ENCODE results near the gene SFXN4. TPM values are rescaled to one million over a fixed set of nuclear protein-coding genes. Genes with fewer than 3 reads are reported as not detected.
"Not testable (repeated sequence)": the region's sequence is repeated elsewhere in the genome, so short reads cannot be mapped to it uniquely, and the experiment has no call there.

The SFXN4 gene
- total and polyA plus RNA-seq, 2 of the 13 experiments (the other 11 are each of a cell fraction or from before 2014, with no cell fraction given) = 47.7 to 64.9 TPM

DNA sequence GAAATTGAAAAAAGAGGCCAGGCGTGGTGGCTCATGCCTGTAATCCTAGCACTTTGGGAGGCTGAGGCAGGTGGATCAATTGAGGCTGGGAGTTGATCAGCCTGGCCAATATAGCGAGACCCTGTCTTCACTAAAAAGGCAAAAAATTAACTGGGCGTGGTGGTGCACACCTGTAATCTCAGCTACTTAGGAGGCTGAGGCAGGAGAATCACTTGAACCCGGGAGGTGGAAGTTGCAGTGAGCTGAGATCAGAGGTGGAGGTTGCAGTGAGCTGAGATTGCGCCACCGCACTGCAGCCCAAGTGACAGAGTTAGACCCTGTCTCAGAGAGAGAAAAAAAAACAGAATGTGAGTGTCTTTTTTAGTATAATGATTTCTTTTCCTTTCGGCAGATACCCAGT, 59.6 kb downstream of the SFXN4 start:
- 96% methylated on average over 7 of the region's 7 CpGs for WGBS (ENCODE audit: low lambda C conversion rate)
- FAIRE-seq; H3K9ac ChIP-seq (ENCODE audit: insufficient read depth, low read depth, low read length); H3K27ac ChIP-seq (ENCODE audit: extremely low read length, insufficient read depth, low read length); H3K4me3 ChIP-seq (replicated peaks in 1 of 3; ENCODE audit: insufficient read depth in 1 of 3, low read depth in 2 of 3, low read length in 3 of 3); BruUV-seq (replicated peaks); DNase-seq (ENCODE audit: low spot score); CTCF ChIA-PET (ENCODE audit: low intra/inter-chr PET ratio, low total read pairs); in situ Hi-C loops (cut with HindIII; ENCODE audit: extremely low pct_ligation_motif_present, low pct_unique_long_range_greater_than_20kb); H2AFZ ChIP-seq (ENCODE audit: low read length); H3K36me3 ChIP-seq (replicated peaks in 1 of 2; ENCODE audit: control insufficient read depth in 1 of 2, insufficient read depth in 2 of 2, low read length in 2 of 2); H4K20me1 ChIP-seq (ENCODE audit: insufficient read depth, low read length); H3K9me3 ChIP-seq (ENCODE audit: low read length); ATAC-seq; intact Hi-C loops (cut with micrococcal nuclease; ENCODE audit: unreplicated experiment); H3K27me3 ChIP-seq (ENCODE audit: control insufficient read depth in 1 of 2, insufficient read depth in 2 of 2, low read length in 2 of 2); TF ChIP-seq NR2F6 (CRISPR knock-in tag; IDR thresholded peaks at IDR 0.05): not testable (repeated sequence)
- POLR2A ChIA-PET = interaction anchor here (0.7 to 4.1 kb wide), 4 partner anchors 8 to 102 kb away, joined by 3 to 106 read pairs (median 9); partner anchors contain the start of gene GRK5
- Histone ChIP-seq H3K4me1 (ENCODE audit: insufficient read depth, low read length) (peaks cover 47% of the 10 kb centered on the region), H3K79me2 (ENCODE audit: insufficient read depth, low read length) (peaks cover 16% of the 10 kb centered on the region), H3K4me2 (ENCODE audit: low read depth, low read length) (peak overlapping the region; percentile 89)
- TF ChIP-seq SALL1 (CRISPR knock-in tag; IDR thresholded peaks at IDR 0.05) (peak; percentile 22; the same call in 1 of the 2 replicates), CEBPG (CRISPR knock-in tag; IDR thresholded peaks at IDR 0.05) (peak; percentile 66), GFI1 (CRISPR knock-in tag; IDR thresholded peaks at IDR 0.05; ENCODE audit: borderline replicate concordance) (peak; percentile 58; the same call in 1 of the 2 replicates), ZNF460 (CRISPR knock-in tag; IDR thresholded peaks at IDR 0.05; ENCODE audit: borderline replicate concordance) (peak; percentile 91), POLR2A (IDR thresholded peaks at IDR 0.05; ENCODE audit: insufficient read depth in 1 of 2, low read depth in 2 of 2, low read length in 2 of 2) (0 out of 4 replicates have a peak, but pooled peaks of 1 of the 2 experiments have one; percentile 22), NR2F6 (IDR thresholded peaks at IDR 0.05) (peak; percentile 11; the same call in 1 of the 2 replicates), ZMYM3 (CRISPR knock-in tag; IDR thresholded peaks at IDR 0.05) (peak; percentile 78), ZBTB3 (CRISPR knock-in tag; IDR thresholded peaks at IDR 0.05; ENCODE audit: borderline replicate concordance, low read depth) (peak; percentile 99), CEBPB (IDR thresholded peaks at IDR 0.05; ENCODE audit: borderline replicate concordance, low read depth, low read length) (peak; percentile 76), ZNF121 (CRISPR knock-in tag; IDR thresholded peaks at IDR 0.05) (peak; percentile 74)
- TF ChIP-seq, protein P1, sequence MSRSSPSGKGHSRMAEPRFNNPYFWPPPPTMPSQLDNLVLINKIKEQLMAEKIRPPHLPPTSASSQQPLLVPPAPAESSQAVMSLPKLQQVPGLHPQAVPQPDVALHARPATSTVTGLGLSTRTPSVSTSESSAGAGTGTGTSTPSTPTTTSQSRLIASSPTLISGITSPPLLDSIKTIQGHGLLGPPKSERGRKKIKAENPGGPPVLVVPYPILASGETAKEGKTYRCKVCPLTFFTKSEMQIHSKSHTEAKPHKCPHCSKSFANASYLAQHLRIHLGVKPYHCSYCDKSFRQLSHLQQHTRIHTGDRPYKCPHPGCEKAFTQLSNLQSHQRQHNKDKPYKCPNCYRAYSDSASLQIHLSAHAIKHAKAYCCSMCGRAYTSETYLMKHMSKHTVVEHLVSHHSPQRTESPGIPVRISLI (CRISPR knock-in tag; IDR thresholded peaks at IDR 0.05; ENCODE audit: borderline replicate concordance) = 0 out of 2 replicates have a peak, but pooled peaks have one; percentile 35
- TF ChIP-seq, protein P2, sequence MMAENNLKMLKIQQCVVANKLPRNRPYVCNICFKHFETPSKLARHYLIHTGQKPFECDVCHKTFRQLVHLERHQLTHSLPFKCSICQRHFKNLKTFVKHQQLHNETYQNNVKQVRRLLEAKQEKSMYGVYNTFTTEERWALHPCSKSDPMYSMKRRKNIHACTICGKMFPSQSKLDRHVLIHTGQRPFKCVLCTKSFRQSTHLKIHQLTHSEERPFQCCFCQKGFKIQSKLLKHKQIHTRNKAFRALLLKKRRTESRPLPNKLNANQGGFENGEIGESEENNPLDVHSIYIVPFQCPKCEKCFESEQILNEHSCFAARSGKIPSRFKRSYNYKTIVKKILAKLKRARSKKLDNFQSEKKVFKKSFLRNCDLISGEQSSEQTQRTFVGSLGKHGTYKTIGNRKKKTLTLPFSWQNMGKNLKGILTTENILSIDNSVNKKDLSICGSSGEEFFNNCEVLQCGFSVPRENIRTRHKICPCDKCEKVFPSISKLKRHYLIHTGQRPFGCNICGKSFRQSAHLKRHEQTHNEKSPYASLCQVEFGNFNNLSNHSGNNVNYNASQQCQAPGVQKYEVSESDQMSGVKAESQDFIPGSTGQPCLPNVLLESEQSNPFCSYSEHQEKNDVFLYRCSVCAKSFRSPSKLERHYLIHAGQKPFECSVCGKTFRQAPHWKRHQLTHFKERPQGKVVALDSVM (CRISPR knock-in tag; IDR thresholded peaks at IDR 0.05) = peak; percentile 71; the same call in 1 of the 2 replicates
